MM.1S (cell line): ENCODE measurements around the gene PTPRB.

Experiments
- DNase-seq: peaks from one replicate; pipeline ENCODE4 v3.0.0-alpha.2; 2015
- H2AFZ ChIP-seq: fragments of 300-600 bp; sonication (generic); 2 replicates; pipeline ENCODE4 v1.6.0; 2016; ENCODE audit warnings: antibody characterized with exemption, low read length
- H3F3A ChIP-seq: fragments of 300-600 bp; sonication (generic); 2 replicates; pipeline ENCODE4 v1.6.1; 2016; ENCODE audit warnings: mild to moderate bottlenecking, antibody characterized with exemption, low read length, moderate library complexity, mixed read lengths; ENCODE audit not compliant: insufficient read depth
- H3K27ac ChIP-seq: fragments of 300-600 bp; sonication (generic); 2 replicates; pipeline ENCODE4 v1.5.1; 2016; ENCODE audit warnings: mild to moderate bottlenecking, low read length
- H3K27me3 ChIP-seq: fragments of 300-600 bp; sonication (generic); replicated peaks from 2 replicates; pipeline ENCODE4 v1.6.0; 2016; ENCODE audit warnings: low read length; ENCODE audit not compliant: insufficient read depth
- H3K36me3 ChIP-seq: fragments of 300-600 bp; sonication (generic); replicated peaks from 2 replicates; pipeline ENCODE4 v1.6.1; 2016; ENCODE audit warnings: mild to moderate bottlenecking, low read length, mixed read lengths; ENCODE audit not compliant: insufficient read depth
- H3K4me1 ChIP-seq: fragments of 300-600 bp; sonication (generic); 2 replicates; pipeline ENCODE4 v1.6.1; 2016; ENCODE audit warnings: low read length, mixed read lengths
- H3K4me2 ChIP-seq: fragments of 300-600 bp; sonication (generic); 2 replicates; pipeline ENCODE4 v1.6.0; 2016; ENCODE audit warnings: low read depth, low read length
- H3K4me3 ChIP-seq: fragments of 300-600 bp; sonication (generic); 2 replicates; pipeline ENCODE4 v1.5.1; 2016; ENCODE audit warnings: low read length, mixed read lengths
- H3K79me2 ChIP-seq: fragments of 300-600 bp; sonication (generic); 2 replicates; pipeline ENCODE4 v1.6.1; 2016; ENCODE audit warnings: mixed run types, low read length, mixed read lengths
- H3K9ac ChIP-seq: fragments of 300-600 bp; sonication (generic); 2 replicates; pipeline ENCODE4 v1.6.1; 2016; ENCODE audit warnings: low read length, mixed read lengths
- H3K9me2 ChIP-seq: fragments of 300-600 bp; sonication (generic); replicated peaks from 2 replicates; pipeline ENCODE4 v1.6.1; 2016; ENCODE audit warnings: mild to moderate bottlenecking, low read length, mixed read lengths; ENCODE audit not compliant: insufficient read depth
- H3K9me3 ChIP-seq: fragments of 300-600 bp; sonication (generic); replicated peaks from 2 replicates; pipeline ENCODE4 v1.6.1; 2016; ENCODE audit warnings: mild to moderate bottlenecking, low read length, mixed read lengths; ENCODE audit not compliant: insufficient read depth
- H4K20me1 ChIP-seq: fragments of 300-600 bp; sonication (generic); 2 replicates; pipeline ENCODE4 v1.6.1; 2016; ENCODE audit warnings: mild to moderate bottlenecking, low read length, moderate library complexity, mixed read lengths; ENCODE audit not compliant: insufficient read depth
- EZH2 ChIP-seq: fragments of 300-600 bp; sonication (generic); optimal IDR thresholded peaks from 2 replicates; pipeline ENCODE3; 2017; ENCODE audit warnings: low read depth, mild to moderate bottlenecking, antibody characterized with exemption, low read length, mixed read lengths
- EZH2phosphoT487 ChIP-seq: fragments of 300-600 bp; sonication (generic); IDR thresholded peaks from 2 replicates; pipeline ENCODE4 v1.6.1; 2018; ENCODE audit warnings: antibody characterized with exemption, low read length
- TF ChIP-seq, protein P1 (sequence below): fragments of 300-600 bp; sonication (generic); IDR thresholded peaks from 2 replicates; pipeline ENCODE4 v1.5.1; 2016; ENCODE audit warnings: antibody characterized with exemption, low read length, mixed read lengths

Gene PTPRB

DNA sequence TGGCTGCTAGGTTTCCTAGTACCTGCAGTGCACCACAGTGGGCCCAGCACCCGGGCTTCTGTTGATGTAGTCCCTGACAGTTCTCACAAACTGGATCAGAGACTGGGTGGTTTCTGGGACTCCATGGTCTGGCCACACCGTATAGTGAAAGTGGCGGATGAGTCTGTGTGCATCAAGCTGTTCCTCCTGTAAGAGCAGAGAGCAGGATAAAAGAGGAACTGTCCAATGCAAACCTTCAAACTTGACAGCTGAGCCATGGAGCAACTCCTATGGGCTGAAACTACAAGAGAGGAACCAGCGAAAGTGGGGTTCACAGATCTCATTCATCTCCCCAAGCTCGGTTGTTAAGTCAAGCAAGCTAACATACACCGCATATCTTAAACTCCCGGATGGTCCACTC lies 102.8 kb downstream of the PTPRB start:
- no peaks in the 10 kb centered on the region for H3K9me2 ChIP-seq
- no peaks in the 10 kb centered on the region for H3F3A ChIP-seq
- no peak for TF ChIP-seq EZH2
- TF ChIP-seq, protein P1, sequence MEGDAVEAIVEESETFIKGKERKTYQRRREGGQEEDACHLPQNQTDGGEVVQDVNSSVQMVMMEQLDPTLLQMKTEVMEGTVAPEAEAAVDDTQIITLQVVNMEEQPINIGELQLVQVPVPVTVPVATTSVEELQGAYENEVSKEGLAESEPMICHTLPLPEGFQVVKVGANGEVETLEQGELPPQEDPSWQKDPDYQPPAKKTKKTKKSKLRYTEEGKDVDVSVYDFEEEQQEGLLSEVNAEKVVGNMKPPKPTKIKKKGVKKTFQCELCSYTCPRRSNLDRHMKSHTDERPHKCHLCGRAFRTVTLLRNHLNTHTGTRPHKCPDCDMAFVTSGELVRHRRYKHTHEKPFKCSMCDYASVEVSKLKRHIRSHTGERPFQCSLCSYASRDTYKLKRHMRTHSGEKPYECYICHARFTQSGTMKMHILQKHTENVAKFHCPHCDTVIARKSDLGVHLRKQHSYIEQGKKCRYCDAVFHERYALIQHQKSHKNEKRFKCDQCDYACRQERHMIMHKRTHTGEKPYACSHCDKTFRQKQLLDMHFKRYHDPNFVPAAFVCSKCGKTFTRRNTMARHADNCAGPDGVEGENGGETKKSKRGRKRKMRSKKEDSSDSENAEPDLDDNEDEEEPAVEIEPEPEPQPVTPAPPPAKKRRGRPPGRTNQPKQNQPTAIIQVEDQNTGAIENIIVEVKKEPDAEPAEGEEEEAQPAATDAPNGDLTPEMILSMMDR, result no peak
- TF ChIP-seq EZH2phosphoT487, result no peak
- no peak overlapping the region for H3K27ac ChIP-seq
- no peaks in the 10 kb centered on the region for H3K27me3 ChIP-seq
- H3K9me3 ChIP-seq, result no peaks in the 10 kb centered on the region
- H2AFZ ChIP-seq, result no peak overlapping the region
- H3K79me2 ChIP-seq, result no peaks in the 10 kb centered on the region
- DNase-seq, result no peak
- no peak overlapping the region for H3K4me2 ChIP-seq
- H4K20me1 ChIP-seq, result no peaks in the 10 kb centered on the region
- H3K36me3 ChIP-seq, result no peaks in the 10 kb centered on the region
- H3K4me3 ChIP-seq, result no peak overlapping the region
- H3K4me1 ChIP-seq, result peaks cover 8% of the 10 kb centered on the region
- H3K9ac ChIP-seq, result no peak overlapping the region

DNA sequence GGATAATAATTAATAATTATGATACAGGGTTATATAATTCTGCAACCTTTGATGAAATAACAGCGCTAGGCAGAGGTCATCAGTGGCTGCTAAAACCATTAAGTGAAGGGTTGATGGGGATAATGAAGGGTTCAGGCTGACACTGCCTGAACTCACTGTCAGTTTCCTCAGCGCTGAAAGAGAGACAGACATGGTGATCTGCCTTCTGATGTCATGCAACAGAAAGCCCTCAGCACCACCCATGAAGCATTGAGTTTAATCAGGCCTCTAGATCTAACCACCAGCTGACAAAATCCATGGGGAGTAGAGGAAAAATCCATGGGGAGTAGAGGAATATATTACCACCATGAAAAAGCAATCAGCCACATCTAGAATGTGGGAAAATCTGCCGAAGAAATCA lies 107.6 kb downstream of the PTPRB start:
- no peak overlapping the region for H3K4me3 ChIP-seq
- no peak overlapping the region for H2AFZ ChIP-seq
- TF ChIP-seq, protein P1, result no peak
- TF ChIP-seq EZH2phosphoT487 (no peak), EZH2 (no peak)
- H3K9ac ChIP-seq, result no peak overlapping the region
- H3K79me2 ChIP-seq, result no peaks in the 10 kb centered on the region
- no peaks in the 10 kb centered on the region for H3K9me2 ChIP-seq
- H3F3A ChIP-seq, result no peaks in the 10 kb centered on the region
- H3K27ac ChIP-seq, result no peak overlapping the region
- no peaks in the 10 kb centered on the region for H3K9me3 ChIP-seq
- H3K27me3 ChIP-seq, result no peaks in the 10 kb centered on the region
- no peaks in the 10 kb centered on the region for H3K4me1 ChIP-seq
- H3K36me3 ChIP-seq, result no peaks in the 10 kb centered on the region
- DNase-seq, result no peak
- no peak overlapping the region for H3K4me2 ChIP-seq
- no peaks in the 10 kb centered on the region for H4K20me1 ChIP-seq

DNA sequence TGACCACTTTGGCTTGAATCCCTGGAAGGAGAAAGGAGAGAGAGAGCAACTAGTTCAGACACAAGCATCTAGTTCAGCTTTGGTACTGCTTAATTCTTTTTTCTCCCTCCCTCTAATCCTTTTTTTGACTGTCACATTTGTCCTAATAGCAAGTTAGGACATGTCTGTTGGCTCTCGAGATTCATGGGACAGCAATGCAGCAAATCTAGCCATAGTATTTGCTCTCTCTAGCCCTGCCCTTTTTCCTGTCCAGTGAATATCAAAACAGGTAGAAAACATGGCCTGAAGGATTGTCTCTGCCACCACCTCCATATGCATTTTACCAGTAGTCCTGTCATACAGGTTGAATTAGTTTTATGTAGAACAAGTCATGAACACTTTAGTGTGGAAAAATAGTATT lies 116.4 kb downstream of the PTPRB start:
- no peak for DNase-seq
- no peak overlapping the region for H2AFZ ChIP-seq

More for the DNA sequence above, 116.4 kb downstream of the PTPRB start:
- Histone ChIP-seq H3K9ac (no peak overlapping the region), H3K4me1 (no peaks in the 10 kb centered on the region), H3K9me3 (no peaks in the 10 kb centered on the region), H3K27ac (no peak overlapping the region), H4K20me1 (no peaks in the 10 kb centered on the region), H3K9me2 (no peaks in the 10 kb centered on the region), H3K4me2 (no peak overlapping the region), H3F3A (no peaks in the 10 kb centered on the region), H3K27me3 (no peaks in the 10 kb centered on the region), H3K4me3 (no peak overlapping the region), H3K79me2 (no peaks in the 10 kb centered on the region), H3K36me3 (no peaks in the 10 kb centered on the region)
- no peak for TF ChIP-seq EZH2phosphoT487
- no peak for TF ChIP-seq EZH2
- TF ChIP-seq, protein P1, result no peak
